Activated CD8-positive, alpha-beta memory T cell treated with anti-CD3 and anti-CD28 coated beads for 48 hours (primary cell): ENCODE results near the gene KIR2DL4.
"Not testable (repeated sequence)": the region's sequence is repeated elsewhere in the genome, so short reads cannot be mapped to it uniquely, and the experiment has no call there.

Experiments used
- DNase-seq, 3 experiments: peaks; one replicate each; pipeline ENCODE4 v3.0.0-alpha.2; 2020; ENCODE audit warnings: low read depth in 2 of 3, low spot score in 2 of 3

The KIR2DL4 gene

GRCh38 chr19:54804101-54804500 is 691 bp downstream of the KIR2DL4 start:
- DNase-seq: no peak

GRCh38 chr19:54804571-54804970 is 1.2 kb downstream of the KIR2DL4 start:
- DNase-seq: no peak

- DNase-seq: no peak
These were observed 2.5 kb downstream of the KIR2DL4 start for GRCh38 chr19:54805665-54806515.

GRCh38 chr19:54806516-54806838 is 3.1 kb downstream of the KIR2DL4 start:
- DNase-seq: no peak

GRCh38 chr19:54814571-54814970 is 11.2 kb downstream of the KIR2DL4 start:
- DNase-seq: not testable (repeated sequence)

- not testable (repeated sequence) for DNase-seq
These were observed 12.8 kb downstream of the KIR2DL4 start, which contains the start of gene KIR3DL1 for GRCh38 chr19:54816251-54816650. Gene KIR3DL1 (plus strand): TSS chr19:54816468.

GRCh38 chr19:54817670-54818536 is 14.5 kb downstream of the KIR2DL4 start:
- DNase-seq: no peak

- DNase-seq: not testable (repeated sequence)
These were observed 21.0 kb downstream of the KIR2DL4 start for GRCh38 chr19:54824416-54824815.

GRCh38 chr19:54825326-54825725 is 21.9 kb downstream of the KIR2DL4 start:
- not testable (repeated sequence) for DNase-seq

- not testable (repeated sequence) for DNase-seq
These were observed 24.7 kb downstream of the KIR2DL4 start for GRCh38 chr19:54828064-54828463.

- not testable (repeated sequence) for DNase-seq
These were observed 29.1 kb downstream of the KIR2DL4 start, which contains the start of gene KIR2DS4 for GRCh38 chr19:54832496-54832895. Gene KIR2DS4 (plus strand): TSS chr19:54832676.

GRCh38 chr19:54835126-54835525 is 31.7 kb downstream of the KIR2DL4 start:
- not testable (repeated sequence) for DNase-seq

- not testable (repeated sequence) for DNase-seq
These were observed 34.1 kb downstream of the KIR2DL4 start for GRCh38 chr19:54837522-54837921.

- DNase-seq: not testable (repeated sequence)
These were observed 39.8 kb downstream of the KIR2DL4 start for GRCh38 chr19:54843171-54843570.

GRCh38 chr19:54850061-54850640 is 46.7 kb downstream of the KIR2DL4 start, which contains the start of gene KIR3DL2:
Gene KIR3DL2 (plus strand): TSS chr19:54850443. CDS start chr19:54850476, 33 bp downstream.
- DNase-seq: not testable (repeated sequence)

GRCh38 chr19:54850930-54851329 is 47.5 kb downstream of the KIR2DL4 start:
- no peak for DNase-seq

- no peak for DNase-seq
These were observed 47.9 kb downstream of the KIR2DL4 start for GRCh38 chr19:54851353-54851752.

- DNase-seq: not testable (repeated sequence)
These were observed 51.8 kb downstream of the KIR2DL4 start for GRCh38 chr19:54855241-54855640.

GRCh38 chr19:54858476-54858875 is 55.1 kb downstream of the KIR2DL4 start:
- DNase-seq: not testable (repeated sequence)

GRCh38 chr19:54859421-54859820 is 56.0 kb downstream of the KIR2DL4 start:
- DNase-seq: not testable (repeated sequence)

GRCh38 chr19:54863459-54863858 is 60.0 kb downstream of the KIR2DL4 start:
- not testable (repeated sequence) for DNase-seq
